Measurements from ENCODE around the gene GTF3C1. TPM values are rescaled to one million over a fixed set of nuclear protein-coding genes. Genes with fewer than 3 reads are reported as not detected.

The GTF3C1 gene
- total RNA-seq, 6 donors from 2014 or later = 58.3 to 138 (median 73.3) TPM

- TF ChIP-seq POLR2A (IDR thresholded peaks at IDR 0.05) (no peak), POLR2AphosphoS5 (IDR thresholded peaks at IDR 0.05) (no peak), EP300 (IDR thresholded peaks at IDR 0.05) (no peak)
- TF ChIP-seq, protein P1, sequence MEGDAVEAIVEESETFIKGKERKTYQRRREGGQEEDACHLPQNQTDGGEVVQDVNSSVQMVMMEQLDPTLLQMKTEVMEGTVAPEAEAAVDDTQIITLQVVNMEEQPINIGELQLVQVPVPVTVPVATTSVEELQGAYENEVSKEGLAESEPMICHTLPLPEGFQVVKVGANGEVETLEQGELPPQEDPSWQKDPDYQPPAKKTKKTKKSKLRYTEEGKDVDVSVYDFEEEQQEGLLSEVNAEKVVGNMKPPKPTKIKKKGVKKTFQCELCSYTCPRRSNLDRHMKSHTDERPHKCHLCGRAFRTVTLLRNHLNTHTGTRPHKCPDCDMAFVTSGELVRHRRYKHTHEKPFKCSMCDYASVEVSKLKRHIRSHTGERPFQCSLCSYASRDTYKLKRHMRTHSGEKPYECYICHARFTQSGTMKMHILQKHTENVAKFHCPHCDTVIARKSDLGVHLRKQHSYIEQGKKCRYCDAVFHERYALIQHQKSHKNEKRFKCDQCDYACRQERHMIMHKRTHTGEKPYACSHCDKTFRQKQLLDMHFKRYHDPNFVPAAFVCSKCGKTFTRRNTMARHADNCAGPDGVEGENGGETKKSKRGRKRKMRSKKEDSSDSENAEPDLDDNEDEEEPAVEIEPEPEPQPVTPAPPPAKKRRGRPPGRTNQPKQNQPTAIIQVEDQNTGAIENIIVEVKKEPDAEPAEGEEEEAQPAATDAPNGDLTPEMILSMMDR (IDR thresholded peaks at IDR 0.05) = no peak
- H3K36me3 ChIP-seq = peaks cover 40 to 100% (median 81%) of the 10 kb centered on the region in 4 donors
- DNase-seq (no peak), ATAC-seq (ENCODE audit: low FRiP score in 2 of 2) (no peak)
- no peak overlapping the region for H3K4me3 ChIP-seq
- WGBS, 2 donors = 91 to 92% methylated on average over 9 of the region's 9 CpGs
- no peaks in the 10 kb centered on the region for H3K9me3 ChIP-seq
- no peak overlapping the region for H3K27ac ChIP-seq
- peaks cover 0 to 8% (median 5%) of the 10 kb centered on the region in 4 donors for H3K4me1 ChIP-seq
- H3K27me3 ChIP-seq = no peaks in the 10 kb centered on the region
Measured at GRCh38 chr16:27476240-27476639, 73.5 kb downstream of the GTF3C1 start.

DNA sequence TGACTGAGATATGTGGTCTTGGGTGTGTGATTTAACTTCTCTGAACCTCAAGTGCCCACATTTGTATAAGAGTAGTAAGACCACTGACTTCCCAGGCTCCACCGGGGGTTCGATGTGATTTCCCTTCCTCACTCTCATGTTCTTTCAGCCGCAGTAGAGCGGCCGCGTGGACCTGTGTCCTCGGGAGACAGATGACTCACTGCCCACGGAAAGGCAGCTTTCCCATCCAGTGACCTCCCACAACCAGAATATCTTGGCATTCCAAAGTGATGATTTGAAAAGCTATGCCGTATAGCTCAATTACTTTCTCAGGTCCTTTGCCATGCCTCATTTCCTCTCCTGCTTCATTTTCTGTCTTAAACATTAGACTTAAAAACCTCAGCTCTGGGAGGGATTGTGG, 74.2 kb downstream of the GTF3C1 start:
- Histone ChIP-seq H3K36me3 (peaks cover 44 to 100% (median 79%) of the 10 kb centered on the region in 4 donors), H3K4me1 (peaks cover 0 to 12% (median 9%) of the 10 kb centered on the region in 4 donors), H3K4me3 (no peak overlapping the region), H3K27me3 (no peaks in the 10 kb centered on the region), H3K27ac (no peak overlapping the region), H3K9me3 (no peaks in the 10 kb centered on the region)
- ATAC-seq (ENCODE audit: low FRiP score in 2 of 2) (no peak), DNase-seq (no peak)
- 84 to 85% methylated on average over 9 of the region's 9 CpGs for WGBS, 2 donors
- TF ChIP-seq EP300 (IDR thresholded peaks at IDR 0.05) (no peak), POLR2AphosphoS5 (IDR thresholded peaks at IDR 0.05) (no peak)
- TF ChIP-seq, protein P1 (IDR thresholded peaks at IDR 0.05) = no peak

GRCh38 chr16:27474921-27475320, 74.8 kb downstream of the GTF3C1 start:
- Histone ChIP-seq H3K27ac (no peak overlapping the region), H3K36me3 (peaks cover 44 to 100% (median 80%) of the 10 kb centered on the region in 4 donors), H3K4me1 (peaks cover 0 to 19% (median 13%) of the 10 kb centered on the region in 4 donors), H3K27me3 (no peaks in the 10 kb centered on the region), H3K4me3 (no peak overlapping the region), H3K9me3 (no peaks in the 10 kb centered on the region)
- DNase-seq (no peak), ATAC-seq (ENCODE audit: low FRiP score in 2 of 2) (no peak)
- WGBS, 2 donors = 89 to 91% methylated on average over 9 of the region's 9 CpGs
- TF ChIP-seq EP300 (IDR thresholded peaks at IDR 0.05) = no peak
- TF ChIP-seq, protein P1 (IDR thresholded peaks at IDR 0.05) = no peak
- TF ChIP-seq POLR2AphosphoS5 (IDR thresholded peaks at IDR 0.05) = no peak
- no peak for TF ChIP-seq POLR2A (IDR thresholded peaks at IDR 0.05)

DNA sequence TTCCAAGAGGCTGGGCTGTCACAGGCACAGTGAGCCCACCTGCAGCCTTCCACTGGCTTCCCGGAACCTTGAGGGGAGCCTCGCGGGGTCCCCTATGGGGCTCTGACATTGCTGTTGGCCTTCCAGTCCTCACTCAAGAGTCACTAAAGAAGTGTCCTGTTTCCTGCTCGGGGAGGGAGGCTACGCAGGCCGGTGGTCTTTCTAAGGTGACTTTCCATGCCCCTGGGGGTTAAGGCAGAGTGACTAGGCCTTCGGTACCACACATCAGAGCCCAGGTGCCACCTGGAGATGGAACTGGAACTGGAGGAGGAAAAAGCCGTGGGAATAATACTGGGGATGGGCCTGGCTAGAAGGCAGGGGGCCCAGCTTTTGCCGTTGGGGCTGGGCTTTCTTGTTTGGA, 75.7 kb downstream of the GTF3C1 start:
- DNase-seq = no peak
- WGBS, 2 donors = 89 to 100% methylated on average over 6 to 8 of the region's 9 CpGs
- H3K27ac ChIP-seq = no peak overlapping the region
- H3K27me3 ChIP-seq = no peaks in the 10 kb centered on the region
- H3K9me3 ChIP-seq = no peaks in the 10 kb centered on the region
- peaks cover 0 to 21% (median 15%) of the 10 kb centered on the region in 4 donors for H3K4me1 ChIP-seq
- no peak overlapping the region for H3K4me3 ChIP-seq
- TF ChIP-seq POLR2AphosphoS5 (IDR thresholded peaks at IDR 0.05) (no peak), EP300 (IDR thresholded peaks at IDR 0.05) (no peak), POLR2A (IDR thresholded peaks at IDR 0.05) (no peak)
- TF ChIP-seq, protein P1 (IDR thresholded peaks at IDR 0.05) = no peak
- ATAC-seq (ENCODE audit: low FRiP score in 2 of 2) = no peak
- peaks cover 51 to 100% (median 81%) of the 10 kb centered on the region in 4 donors for H3K36me3 ChIP-seq
